ENCODE measurements around the gene CRLF3.
"Not testable (repeated sequence)": the region's sequence is repeated elsewhere in the genome, so short reads cannot be mapped to it uniquely, and the experiment has no call there.

The CRLF3 gene, protein sequence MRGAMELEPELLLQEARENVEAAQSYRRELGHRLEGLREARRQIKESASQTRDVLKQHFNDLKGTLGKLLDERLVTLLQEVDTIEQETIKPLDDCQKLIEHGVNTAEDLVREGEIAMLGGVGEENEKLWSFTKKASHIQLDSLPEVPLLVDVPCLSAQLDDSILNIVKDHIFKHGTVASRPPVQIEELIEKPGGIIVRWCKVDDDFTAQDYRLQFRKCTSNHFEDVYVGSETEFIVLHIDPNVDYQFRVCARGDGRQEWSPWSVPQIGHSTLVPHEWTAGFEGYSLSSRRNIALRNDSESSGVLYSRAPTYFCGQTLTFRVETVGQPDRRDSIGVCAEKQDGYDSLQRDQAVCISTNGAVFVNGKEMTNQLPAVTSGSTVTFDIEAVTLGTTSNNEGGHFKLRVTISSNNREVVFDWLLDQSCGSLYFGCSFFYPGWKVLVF

DNA sequence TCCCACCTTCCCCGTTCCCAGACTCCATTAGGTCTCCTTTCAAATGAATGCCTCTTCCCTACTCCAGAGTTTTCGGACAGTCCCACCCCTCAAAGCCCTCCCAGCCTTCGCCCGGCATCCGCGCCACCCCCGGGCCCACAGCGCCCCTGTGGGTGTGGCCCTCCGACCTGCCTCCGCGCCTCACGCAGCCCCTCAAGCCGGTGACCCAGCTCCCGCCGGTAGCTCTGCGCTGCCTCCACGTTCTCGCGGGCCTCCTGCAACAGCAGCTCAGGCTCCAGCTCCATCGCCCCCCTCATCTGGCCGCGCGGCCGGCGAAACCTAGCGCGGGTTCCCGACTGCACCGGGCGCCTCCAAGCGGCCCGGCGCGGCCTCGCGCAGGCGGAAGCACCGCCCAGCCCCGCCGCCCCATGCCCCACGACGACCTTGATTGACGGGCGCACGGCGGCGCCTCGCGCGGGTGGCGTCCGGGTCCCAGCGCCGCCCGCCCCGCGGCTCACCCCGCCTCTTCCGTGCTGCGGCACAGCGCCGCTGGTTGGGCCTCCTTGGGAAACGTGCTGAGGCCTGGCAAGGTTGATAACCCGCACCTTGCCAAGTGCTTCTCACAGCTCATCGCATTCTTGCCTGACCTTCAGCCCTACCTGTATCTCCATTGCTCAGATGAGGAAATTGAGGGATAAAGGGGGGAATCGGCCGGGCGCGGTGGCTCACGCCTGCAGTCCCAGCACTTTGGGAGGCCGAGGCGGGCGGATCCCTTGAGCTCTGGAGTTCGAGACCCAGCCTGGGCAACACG lies at the start of gene CRLF3:
TSS of gene CRLF3 (minus strand) at position 337 of the 790 bp plus-strand sequence. CDS start at position 296, 41 bp downstream.
- peak in 55 of 56 donors; percentile 34 to 93 (median 82) for DNase-seq

DNA sequence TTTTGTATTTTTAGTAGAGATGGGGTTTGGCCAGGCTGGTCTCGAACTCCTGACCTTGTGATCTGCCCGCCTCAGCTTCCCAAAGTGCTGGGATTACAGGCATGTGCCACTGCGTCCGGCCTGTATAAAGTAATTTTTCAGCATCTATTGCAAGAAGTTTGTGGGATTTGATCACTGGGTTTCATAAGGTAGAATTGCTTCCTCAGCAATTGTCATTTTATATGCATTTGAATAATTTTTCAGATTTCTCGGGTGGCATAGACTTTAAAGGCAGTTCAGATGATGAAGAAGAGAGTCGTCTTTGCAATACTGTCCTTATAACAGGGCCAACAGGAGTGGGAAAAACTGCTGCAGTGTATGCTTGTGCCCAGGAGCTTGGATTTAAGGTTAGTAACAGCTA lies 44.5 kb upstream of the CRLF3 start:
- DNase-seq, result no peak

GRCh38 chr17:30864636-30865035 lies 40.1 kb upstream of the CRLF3 start:
- no peak for DNase-seq

DNA sequence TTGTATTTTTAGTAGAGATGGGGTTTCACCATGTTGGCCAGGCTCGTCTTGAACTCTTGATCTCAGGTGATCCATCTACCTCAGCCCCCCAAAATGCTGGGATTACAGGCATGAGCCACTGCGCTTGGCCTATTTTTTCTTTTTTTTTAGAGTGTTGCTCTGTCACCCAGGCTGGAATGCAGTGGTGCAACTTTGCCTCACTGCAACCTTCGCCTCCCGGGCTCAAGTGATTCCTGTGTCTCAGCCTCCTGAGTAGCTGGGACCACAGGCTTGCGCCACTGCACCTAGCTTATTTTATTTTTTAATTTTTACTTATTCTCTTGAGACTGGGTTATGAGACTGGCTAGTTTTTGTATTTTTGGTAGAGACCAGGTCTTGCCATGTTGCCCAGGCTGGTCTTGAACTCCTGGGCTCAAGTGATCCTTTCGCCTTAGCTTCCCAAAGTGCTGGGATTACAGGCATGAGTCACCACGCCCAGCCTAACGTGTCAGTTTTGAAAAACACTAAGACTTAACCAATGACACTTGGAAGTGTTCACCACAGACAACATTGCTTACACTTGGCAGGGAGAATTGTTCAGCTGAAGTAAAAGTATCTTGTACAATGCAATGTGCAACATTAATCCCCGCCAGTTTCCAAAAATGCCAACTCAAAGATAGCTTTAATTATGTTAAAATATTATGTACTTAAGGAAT lies 34.2 kb upstream of the CRLF3 start:
- DNase-seq, result no peak

- no peak for DNase-seq
These were observed 29.7 kb upstream of the CRLF3 start for GRCh38 chr17:30854146-30854545.

DNA sequence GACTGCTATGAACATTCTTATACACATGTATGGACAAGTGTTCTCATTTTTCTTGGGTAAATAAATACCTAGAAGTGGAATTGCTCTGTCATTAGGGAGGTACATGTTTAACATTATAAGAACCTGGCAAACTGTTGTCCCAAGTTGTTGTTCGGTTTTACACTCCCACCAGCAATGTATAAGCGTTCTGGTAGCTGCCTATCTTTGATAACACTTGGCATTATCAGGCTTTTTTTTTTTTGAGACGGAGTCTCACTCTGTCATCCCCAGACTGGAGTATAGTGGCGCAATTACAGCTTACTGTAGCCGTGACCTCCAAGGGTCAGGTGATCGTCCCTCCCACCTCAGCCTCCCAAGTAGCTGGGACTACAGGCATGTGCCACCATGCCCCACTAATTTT lies 23.5 kb upstream of the CRLF3 start:
- no peak for DNase-seq

DNA sequence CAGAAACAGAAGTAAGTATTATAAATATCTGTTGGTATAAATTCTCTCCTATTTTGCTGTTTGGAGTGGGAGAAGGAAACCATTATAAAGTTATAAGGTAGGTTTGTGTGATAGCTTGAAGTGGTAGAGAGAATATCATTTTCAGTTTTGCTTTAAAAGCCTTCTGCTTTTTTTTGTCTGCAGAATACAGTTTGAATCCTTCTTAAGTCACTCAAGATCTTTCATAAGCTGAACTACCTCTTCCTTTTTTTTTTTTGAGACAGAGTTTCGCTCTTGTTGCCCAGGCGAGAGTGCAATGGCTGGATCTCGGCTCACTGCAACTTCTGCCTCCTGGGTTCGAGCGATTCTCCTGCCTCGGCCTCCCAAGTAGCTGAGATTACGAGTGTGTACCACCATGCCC lies 16.3 kb upstream of the CRLF3 start:
- no peak for DNase-seq

DNA sequence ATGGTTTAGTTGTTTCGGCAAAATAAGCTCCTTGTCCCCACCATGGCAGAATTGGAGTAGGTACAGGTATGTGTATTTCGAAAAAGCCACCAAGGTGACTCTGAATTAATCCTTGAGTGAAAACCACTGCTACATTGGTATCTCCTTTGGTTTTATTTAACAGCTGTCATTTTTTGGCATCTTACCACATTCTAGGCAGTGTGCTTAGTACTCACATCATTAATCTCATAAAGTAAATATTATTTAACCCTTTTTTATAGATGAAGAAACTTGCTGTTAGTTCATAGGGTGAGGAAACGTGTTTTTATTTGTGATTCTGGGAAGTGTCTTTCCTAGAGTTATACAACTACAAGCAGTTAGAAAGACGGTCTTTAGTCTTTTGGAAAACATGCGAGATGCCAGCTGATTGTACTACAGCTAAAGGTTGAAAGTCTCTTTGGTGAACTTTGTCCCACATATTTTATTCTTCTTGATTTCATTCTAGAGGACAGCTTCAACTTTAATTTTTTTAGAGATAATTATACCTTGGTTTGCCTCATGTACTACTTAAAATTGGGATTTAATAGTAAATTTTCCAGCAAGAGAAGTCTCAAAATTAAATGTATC lies 13.8 kb upstream of the CRLF3 start:
- no peak for DNase-seq

DNA sequence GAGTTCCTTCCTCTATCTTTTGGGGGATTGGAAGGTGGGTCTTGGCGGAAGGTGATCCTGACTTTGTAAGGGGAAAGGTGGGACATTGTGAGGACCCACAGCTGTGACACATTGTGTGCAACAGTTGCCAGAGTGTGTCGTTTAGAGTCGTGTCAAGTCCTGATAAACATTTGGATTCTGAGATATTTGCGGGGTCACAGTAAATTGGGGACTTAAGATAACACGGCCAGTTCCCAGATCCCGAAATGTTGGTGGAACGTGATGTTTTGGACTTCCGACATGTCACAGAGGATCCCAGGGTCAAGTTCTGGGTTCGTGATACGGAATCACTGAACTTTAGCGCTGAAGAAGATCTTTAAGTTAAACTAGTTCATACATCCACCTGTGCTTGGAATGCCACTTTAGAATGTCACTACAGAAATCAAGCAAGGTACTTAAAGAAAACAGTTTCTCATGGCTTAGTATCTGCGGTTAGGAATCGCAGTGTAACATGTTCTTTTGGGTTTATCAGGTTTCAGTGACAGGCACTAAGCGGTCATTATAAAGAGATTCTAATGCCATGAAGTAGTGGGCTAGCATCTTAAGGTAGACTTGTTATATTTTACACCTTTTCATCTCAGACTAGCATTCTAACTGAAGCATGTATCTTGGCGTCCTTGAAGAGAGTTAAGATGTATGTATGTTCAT lies 8.1 kb upstream of the CRLF3 start:
- no peak for DNase-seq

DNA sequence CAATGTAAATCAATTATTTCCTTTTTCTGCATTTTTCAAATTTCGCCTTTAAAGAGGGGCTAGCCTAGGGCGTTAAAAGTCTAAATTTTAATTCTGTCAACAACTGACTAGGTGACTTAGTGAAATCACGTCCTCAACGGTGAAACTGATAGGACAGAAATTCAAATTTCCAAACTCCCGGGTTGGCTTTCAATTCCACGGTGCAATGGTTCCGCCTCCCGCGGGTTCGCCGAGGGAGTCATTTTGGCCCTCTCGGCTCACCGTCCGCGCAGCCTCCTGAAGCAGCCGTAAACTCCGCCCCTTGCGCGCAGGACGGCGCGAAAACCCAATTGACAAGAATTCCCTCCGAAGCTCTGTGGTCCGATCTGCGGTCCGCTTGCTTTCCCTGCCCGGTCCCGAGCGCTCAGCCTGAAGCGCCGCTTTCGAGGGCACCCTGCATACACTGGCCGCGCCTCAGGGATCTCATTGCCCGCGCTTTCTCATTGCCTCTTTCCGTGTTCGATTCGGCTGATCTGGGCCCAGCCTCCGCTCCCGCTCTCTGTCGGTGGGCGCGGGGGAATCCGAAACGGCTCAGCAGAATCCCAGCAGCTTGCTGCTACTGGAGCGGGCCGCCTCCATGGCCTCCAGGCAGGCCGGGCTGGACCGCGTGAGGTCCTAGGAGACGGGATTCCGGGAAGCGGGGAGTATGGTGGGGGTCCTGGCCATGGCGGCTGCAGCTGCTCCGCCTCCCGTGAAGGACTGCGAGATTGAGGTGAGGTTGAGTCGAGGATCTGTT lies 7.4 kb upstream of the CRLF3 start, which contains the start of gene ATAD5:
TSS of gene ATAD5 (plus strand) at position 304 of the 775 bp plus-strand sequence. CDS start at position 686, 382 bp downstream.
- peak in 55 of 56 donors; percentile 18 to 93 (median 81) for DNase-seq

GRCh38 chr17:30831257-30831656 lies 6.8 kb upstream of the CRLF3 start:
- no peak for DNase-seq

GRCh38 chr17:30829022-30829421 lies 4.5 kb upstream of the CRLF3 start:
- no peak for DNase-seq

- no peak for DNase-seq
These were observed 2.6 kb upstream of the CRLF3 start for GRCh38 chr17:30827082-30827481.

GRCh38 chr17:30824002-30824355 lies 513 bp downstream of the CRLF3 start:
- peak in 9 of 56 donors; percentile 25 to 51 (median 36) for DNase-seq

GRCh38 chr17:30823421-30823820 lies 1.1 kb downstream of the CRLF3 start:
- DNase-seq, result no peak

GRCh38 chr17:30822919-30823318 lies 1.6 kb downstream of the CRLF3 start:
- DNase-seq, result not testable (repeated sequence)

- DNase-seq, result no peak
These were observed 2.4 kb downstream of the CRLF3 start for GRCh38 chr17:30821871-30822723.

- DNase-seq, result no peak
These were observed 4.4 kb downstream of the CRLF3 start for GRCh38 chr17:30819971-30820705.

Data from nucleus accumbens (tissue), 56 donors.